Measurements from ENCODE around the gene GNG13. TPM values are rescaled to one million over a fixed set of nuclear protein-coding genes. Genes with fewer than 3 reads are reported as not detected.

GNG13 gene
- total RNA-seq, 1 donor from 2014 or later = not detected

GRCh38 chr16:818592-818991, 18.1 kb upstream of the GNG13 start:
- H3K36me3 ChIP-seq = no peaks in the 10 kb centered on the region
- no peak for DNase-seq
- no peak for TF ChIP-seq CTCF (IDR thresholded peaks at IDR 0.05)
- no peaks in the 10 kb centered on the region for H3K9me3 ChIP-seq
- peaks cover 3% of the 10 kb centered on the region for H3K4me1 ChIP-seq
- intact Hi-C loops (cut with DNase I) = no loop called here
- no peak for ATAC-seq
- no peak overlapping the region for H3K4me3 ChIP-seq
- H3K27me3 ChIP-seq (ENCODE audit: low read depth) = peaks cover 58% of the 10 kb centered on the region
- H3K27ac ChIP-seq = no peak overlapping the region

GRCh38 chr16:818132-818531, 17.6 kb upstream of the GNG13 start:
- H3K4me1 ChIP-seq = peaks cover 8% of the 10 kb centered on the region
- DNase-seq (no peak), ATAC-seq (no peak)
- H3K27ac ChIP-seq = no peak overlapping the region
- intact Hi-C loops (cut with DNase I) = no loop called here
- H3K4me3 ChIP-seq = no peak overlapping the region
- TF ChIP-seq CTCF (IDR thresholded peaks at IDR 0.05) = no peak
- peaks cover 63% of the 10 kb centered on the region for H3K27me3 ChIP-seq (ENCODE audit: low read depth)
- H3K36me3 ChIP-seq = no peaks in the 10 kb centered on the region
- no peaks in the 10 kb centered on the region for H3K9me3 ChIP-seq

GRCh38 chr16:817001-817906, 16.7 kb upstream of the GNG13 start:
- DNase-seq = no peak

GRCh38 chr16:815861-816260, 15.3 kb upstream of the GNG13 start:
- no peak overlapping the region for H3K4me3 ChIP-seq
- no peak overlapping the region for H3K27ac ChIP-seq
- peaks cover 68% of the 10 kb centered on the region for H3K27me3 ChIP-seq (ENCODE audit: low read depth)
- no peaks in the 10 kb centered on the region for H3K9me3 ChIP-seq
- TF ChIP-seq CTCF (IDR thresholded peaks at IDR 0.05) = no peak
- H3K36me3 ChIP-seq = no peaks in the 10 kb centered on the region
- ATAC-seq (no peak), DNase-seq (no peak)
- H3K4me1 ChIP-seq = peaks cover 8% of the 10 kb centered on the region
- intact Hi-C loops (cut with DNase I) = no loop called here

More at GRCh38 chr16:817001-817906, 16.7 kb upstream of the GNG13 start:
- no peak for TF ChIP-seq CTCF (IDR thresholded peaks at IDR 0.05)
- Histone ChIP-seq H3K4me1 (peaks cover 8% of the 10 kb centered on the region), H3K27ac (no peak overlapping the region), H3K9me3 (no peaks in the 10 kb centered on the region), H3K27me3 (ENCODE audit: low read depth) (peaks cover 68% of the 10 kb centered on the region), H3K4me3 (no peak overlapping the region), H3K36me3 (no peaks in the 10 kb centered on the region)
- intact Hi-C loops (cut with DNase I) = no loop called here
- no peak for ATAC-seq

GRCh38 chr16:814974-815373, 14.4 kb upstream of the GNG13 start:
- Histone ChIP-seq H3K4me1 (peaks cover 8% of the 10 kb centered on the region), H3K9me3 (no peaks in the 10 kb centered on the region), H3K36me3 (no peaks in the 10 kb centered on the region), H3K27me3 (ENCODE audit: low read depth) (peaks cover 68% of the 10 kb centered on the region), H3K4me3 (no peak overlapping the region), H3K27ac (no peak overlapping the region)
- DNase-seq = no peak
- TF ChIP-seq CTCF (IDR thresholded peaks at IDR 0.05) = no peak
- ATAC-seq = no peak
- intact Hi-C loops (cut with DNase I) = no loop called here

Data from lower lobe of right lung (tissue), 2 donors.